HG03521 (cell line): ENCODE results near the gene DHRS1.
A peak's percentile ranks its signal among the peaks of the same experiment; 100 is the strongest.
"Not testable (repeated sequence)": the region's sequence is repeated elsewhere in the genome, so short reads cannot be mapped to it uniquely, and the experiment has no call there.

ENCODE experiments used
- ATAC-seq: cut with Tn5 transposase; IDR thresholded peaks from one replicate; pipeline ENCODE4 v1.9.1; 2021; ENCODE audit warnings: mild to moderate bottlenecking, moderate library complexity; ENCODE audit not compliant: unreplicated experiment

The DHRS1 gene

DNA sequence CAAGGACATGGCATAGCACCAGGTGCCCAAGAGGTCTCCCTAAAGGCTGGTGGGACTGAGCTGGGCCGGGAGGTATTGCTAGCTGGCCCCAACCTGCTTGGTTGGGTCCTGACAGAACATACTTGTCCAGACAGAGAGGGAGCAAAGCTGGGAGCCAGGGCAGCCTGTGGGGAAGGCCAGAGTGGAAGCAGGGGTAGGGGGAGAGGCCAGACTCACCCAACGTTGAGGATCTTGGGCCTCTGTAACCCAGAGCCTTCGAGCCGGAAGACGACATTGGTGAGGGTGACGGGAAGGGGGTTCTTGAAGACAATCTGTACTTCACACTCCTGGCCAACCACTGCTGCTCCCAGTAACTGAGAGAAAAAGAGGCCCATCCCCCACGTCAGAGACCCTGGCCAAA, 45.6 kb downstream of the DHRS1 start:
- ATAC-seq, result no peak

DNA sequence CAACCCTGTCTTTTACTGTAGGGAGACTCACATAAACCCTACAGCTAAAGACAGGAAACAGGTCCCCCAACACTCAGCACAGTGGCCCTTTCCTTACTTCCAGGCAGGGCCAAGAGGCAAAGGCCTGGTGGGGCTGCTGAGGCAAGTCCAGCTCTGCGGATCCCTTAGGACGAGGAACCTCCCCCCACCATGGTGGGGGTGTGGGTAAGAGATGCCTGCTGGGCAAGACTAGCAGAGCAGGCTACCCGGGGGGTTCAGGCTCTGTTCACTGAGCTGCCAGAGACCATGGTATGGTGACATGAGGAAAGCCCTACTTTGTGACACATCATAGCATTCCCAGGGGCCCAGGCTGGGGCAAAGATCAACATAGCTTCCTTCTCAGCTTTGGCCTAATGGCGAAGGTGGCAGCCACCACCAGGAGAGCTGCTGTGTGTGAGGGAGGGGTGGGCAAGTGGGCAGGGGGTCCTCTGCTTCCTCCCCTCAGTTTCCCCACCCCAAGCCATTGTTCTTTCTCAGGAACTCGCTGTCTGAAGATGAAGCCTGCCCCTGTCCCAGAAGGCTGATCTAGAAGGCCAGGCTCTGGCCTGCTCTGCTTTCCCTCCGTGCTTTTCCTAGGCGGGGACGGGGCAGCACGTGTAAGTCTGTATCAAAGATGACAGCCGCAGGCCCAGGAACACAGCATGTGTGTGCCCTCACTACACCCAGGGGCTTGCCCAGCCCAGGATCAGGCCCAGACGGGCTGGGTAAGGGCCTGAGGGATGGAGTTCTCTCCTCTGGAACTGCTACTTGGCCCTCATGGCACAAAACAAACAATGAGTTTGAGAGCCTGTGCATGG, 47.1 kb downstream of the DHRS1 start:
- ATAC-seq, result no peak

DNA sequence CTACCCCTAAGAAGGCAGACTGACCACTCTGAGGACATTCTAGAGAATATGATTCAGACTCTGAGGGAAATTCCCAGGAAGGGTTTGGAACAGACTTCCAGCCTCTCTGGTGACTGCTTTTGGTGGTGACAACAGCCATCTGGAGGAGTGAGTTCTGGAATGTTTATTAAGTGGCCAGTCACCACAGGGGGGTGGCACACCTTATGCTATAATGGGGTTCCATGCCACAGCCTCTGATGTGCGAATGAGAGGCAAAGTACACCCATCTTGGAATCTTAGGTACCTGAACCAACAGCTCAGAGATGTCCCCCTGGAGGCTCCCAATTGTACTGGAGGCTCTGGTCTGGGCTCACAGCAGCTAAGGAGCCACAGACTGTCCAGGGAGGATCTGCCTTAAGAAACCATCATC, 47.7 kb downstream of the DHRS1 start:
- ATAC-seq, result no peak

DNA sequence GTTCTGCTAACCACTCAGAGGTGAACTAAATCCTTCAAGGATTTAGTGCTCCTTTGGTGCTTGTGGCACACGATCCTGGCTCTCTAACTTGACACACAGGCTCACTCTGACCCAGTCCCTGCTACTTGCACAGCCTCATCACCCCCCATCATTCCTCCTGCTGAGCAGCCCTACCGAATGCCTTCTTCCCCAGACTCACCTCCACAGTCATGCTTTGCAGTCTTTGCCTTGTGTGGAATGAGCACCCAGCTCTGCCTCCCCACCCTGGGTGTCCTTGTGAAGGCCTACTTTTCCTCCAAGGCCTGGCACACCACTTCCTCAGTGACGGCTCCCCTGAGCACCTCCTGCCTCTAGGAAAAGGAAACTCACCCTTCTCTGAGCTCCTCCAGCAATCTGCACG, 49.2 kb downstream of the DHRS1 start:
- no peak for ATAC-seq

DNA sequence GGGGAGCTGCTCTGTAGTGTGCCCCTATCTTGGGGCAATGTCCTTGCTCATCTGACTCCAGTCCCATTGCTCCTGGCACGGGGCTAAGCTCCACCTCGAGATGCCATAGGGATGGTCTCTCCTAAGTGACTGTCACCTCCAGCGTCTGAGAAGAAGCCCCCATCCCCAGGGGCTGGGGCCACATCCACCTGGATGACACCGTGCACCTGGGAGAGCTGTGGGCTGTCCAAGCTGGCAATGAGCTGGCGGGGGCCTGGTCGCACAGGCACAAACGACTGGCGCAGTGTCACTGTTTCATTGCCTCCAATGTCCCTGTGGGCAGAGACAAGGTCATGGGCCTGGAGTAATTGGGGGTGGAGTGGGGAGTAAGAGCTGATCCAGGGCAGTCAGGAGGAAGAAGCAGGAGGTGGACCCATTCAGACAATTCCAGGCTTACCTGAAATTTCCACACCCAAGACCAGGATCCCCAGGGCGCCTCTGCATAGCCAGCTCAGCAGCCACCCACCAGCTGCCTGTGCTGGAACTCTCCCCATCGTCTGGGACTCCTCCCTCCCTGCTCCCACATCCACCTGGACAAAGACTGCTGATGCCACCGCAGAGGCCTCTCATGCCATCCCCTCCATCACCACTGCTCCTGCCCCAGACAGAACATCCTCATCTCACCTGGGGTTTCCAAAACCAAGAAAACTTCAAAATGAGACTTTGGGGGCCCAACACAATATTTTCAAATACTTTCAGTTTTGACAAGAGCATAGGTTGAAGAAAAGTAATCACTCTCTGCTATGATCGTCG, 50.2 kb downstream of the DHRS1 start:
- no peak for ATAC-seq

GRCh38 chr14:24247422-24247821, 52.2 kb downstream of the DHRS1 start:
- no peak for ATAC-seq

- ATAC-seq, result no peak
Observed at GRCh38 chr14:24246765-24247212, 52.8 kb downstream of the DHRS1 start.

DNA sequence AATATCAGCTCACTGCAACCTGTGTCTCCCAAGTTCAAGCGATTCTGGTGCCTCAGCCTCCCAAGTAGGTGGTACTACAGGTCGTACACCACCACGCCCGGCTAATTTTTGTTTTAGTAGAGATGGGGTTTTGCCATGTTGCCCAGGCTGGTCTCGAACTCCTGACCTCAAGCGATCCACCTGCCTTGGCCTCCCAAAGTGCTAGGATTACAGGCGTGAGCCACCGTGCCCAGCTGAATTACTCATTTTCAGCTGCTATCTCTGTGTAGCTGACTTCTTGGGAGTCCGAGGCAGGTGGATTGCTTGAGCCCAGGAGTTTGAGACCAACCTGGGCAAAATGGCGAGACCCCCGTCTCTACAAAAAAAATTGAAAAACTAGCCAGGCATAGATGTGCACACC, 54.2 kb downstream of the DHRS1 start:
- ATAC-seq, result not testable (repeated sequence)

GRCh38 chr14:24243336-24243836, 56.2 kb downstream of the DHRS1 start:
- no peak for ATAC-seq

DNA sequence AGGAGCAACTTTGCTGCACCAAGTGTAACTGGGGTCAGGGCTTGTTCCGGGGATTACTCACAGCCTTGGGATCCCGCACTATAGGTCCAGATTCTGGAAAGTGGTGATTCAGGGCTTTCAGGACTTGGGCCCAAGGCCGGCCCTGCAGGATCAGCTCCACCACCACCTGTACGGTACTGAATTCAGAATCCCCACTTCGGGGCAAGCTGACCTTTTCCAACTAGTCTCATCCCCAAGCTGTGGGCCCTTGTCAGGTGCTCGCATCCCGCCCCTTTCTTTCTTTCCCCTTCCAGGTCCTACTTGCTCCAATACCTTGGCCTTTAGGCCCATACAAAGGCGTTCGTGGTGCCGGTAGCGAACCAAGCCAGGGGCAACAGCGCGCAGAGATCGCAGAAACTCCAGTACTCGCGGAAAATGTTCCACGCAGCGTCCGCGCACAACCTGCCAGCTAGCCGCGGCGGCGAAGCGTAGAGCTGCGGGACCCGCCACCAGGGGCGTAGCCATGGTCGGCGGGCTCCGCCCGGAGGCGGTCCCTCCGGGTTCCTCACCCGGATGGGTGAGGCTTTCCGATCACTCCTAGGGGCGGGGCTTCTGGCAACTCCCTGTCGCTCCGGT, 57.6 kb downstream of the DHRS1 start:
- ATAC-seq, result peak; percentile 72
